GM12891 (cell line): ENCODE measurements around the gene ZNF614.
"Not testable (repeated sequence)": the region's sequence is repeated elsewhere in the genome, so short reads cannot be mapped to it uniquely, and the experiment has no call there.

ENCODE experiments used
- POLR2A ChIP-seq: IDR thresholded peaks from 2 replicates; pipeline ENCODE4 v1.6.1; 2011; ENCODE audit warnings: low read depth, low read length, control low read depth
- POLR2AphosphoS5 ChIP-seq: IDR thresholded peaks from 2 replicates; pipeline ENCODE4 v1.6.1; 2011; ENCODE audit warnings: low read depth, low read length, control low read depth
- SPI1 ChIP-seq: IDR thresholded peaks from 2 replicates; pipeline ENCODE4 v1.6.1; 2011; ENCODE audit warnings: low read depth, low read length, control low read depth
- TAF1 ChIP-seq: IDR thresholded peaks from 2 replicates; pipeline ENCODE4 v1.6.1; 2011; ENCODE audit warnings: low read depth, low read length, control low read depth

- TF ChIP-seq POLR2A, POLR2AphosphoS5, SPI1, TAF1: not testable (repeated sequence)
Measured at GRCh38 chr19:52024478-52024877, 3.7 kb downstream of the ZNF614 start.
